Measurements from ENCODE around the gene TPP2. TPM values are rescaled to one million over a fixed set of nuclear protein-coding genes. Genes with fewer than 3 reads are reported as not detected.

The TPP2 gene
- total RNA-seq, result 10 to 100 TPM; 64.2 to 80.6 TPM
- 38.8 TPM for polyA plus RNA-seq (2013, experiment 1 of 2)
- 37.4 TPM for polyA plus RNA-seq (2013, experiment 2 of 2)
- long read RNA-seq, experiment 1, partial matches to known transcripts, result 13 of 25 reads
- long read RNA-seq, experiment 1, other reads (novel, unspliced or antisense), result 10 of 25 reads
- long read RNA-seq, experiment 2, full-length matches to known transcripts, result 51 of 83 reads
- long read RNA-seq, experiment 2, partial matches to known transcripts, result 16 of 83 reads
- long read RNA-seq, experiment 2, other reads (novel, unspliced or antisense), result 16 of 83 reads
- long read RNA-seq, experiment 3, full-length matches to known transcripts, result 133 of 403 reads
- long read RNA-seq, experiment 3, partial matches to known transcripts, result 207 of 403 reads
- long read RNA-seq, experiment 3, other reads (novel, unspliced or antisense), result 63 of 403 reads
- long read RNA-seq, experiment 4, transcript TPP2-202 (29 exons, 3,931 nt), result major isoform, 6 of 30 reads
- long read RNA-seq, experiment 4, partial matches to known transcripts, result 8 of 30 reads
- long read RNA-seq, experiment 4, other reads (novel, unspliced or antisense), result 16 of 30 reads

DNA sequence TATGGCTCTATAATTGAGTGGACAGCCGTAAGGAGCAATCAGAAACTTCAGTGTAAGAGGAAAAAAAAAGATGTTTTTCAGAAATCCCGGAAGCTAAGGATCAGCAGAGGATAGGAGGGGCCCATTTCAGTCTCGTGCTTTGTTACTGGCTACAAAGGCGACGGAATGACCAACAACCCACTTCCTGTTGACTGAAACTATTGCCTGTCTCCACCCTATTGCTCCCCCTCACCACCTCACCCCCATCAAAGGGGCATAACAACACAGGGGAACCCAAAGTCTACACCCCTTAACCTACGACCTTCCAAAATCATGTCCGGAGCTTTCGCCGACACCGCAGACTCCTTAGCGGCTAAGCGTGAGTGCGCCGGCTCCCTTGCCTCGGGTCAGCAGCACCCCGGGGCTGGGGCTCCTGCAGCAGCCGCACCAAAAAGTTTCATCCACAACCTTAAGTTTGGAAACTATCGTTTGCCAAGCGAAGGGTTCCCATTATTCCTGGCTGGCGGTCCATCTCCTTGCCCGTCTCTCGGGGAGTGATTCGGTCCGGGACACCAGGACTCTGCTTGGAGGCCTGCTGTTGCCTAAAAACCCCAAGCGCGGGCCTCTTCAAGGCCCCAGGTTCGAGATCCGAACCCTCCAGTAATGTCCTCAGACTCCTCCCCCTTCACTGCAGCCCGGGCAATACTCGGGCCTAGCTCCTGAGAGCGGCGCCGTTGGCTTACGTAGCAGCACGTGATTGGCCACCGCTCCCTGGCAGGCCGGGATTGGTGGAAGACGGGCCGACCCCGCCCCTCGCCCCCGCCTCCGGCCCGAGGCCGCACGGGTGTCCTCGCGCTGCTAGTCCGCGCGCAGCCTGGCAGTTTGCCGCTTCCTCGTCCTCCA lies at the start of gene TPP2:
Gene TPP2, plus strand, starts transcription at position 840 of the 882 bp plus-strand sequence. CDS start 53 bp downstream, outside the sequence.
- Histone ChIP-seq H3K4me1 (ENCODE audit: control insufficient read depth, insufficient read depth, low read length) (no peaks in the 10 kb centered on the region), H3K9me3 (ENCODE audit: control insufficient read depth, low read length) (no peaks in the 10 kb centered on the region), H3K4me3 (ENCODE audit: low read length) (peak within 1 kb of the TSS; percentile 99), H3K27ac (ENCODE audit: low read depth, low read length) (peak within 1 kb of the TSS; percentile 89), H3K9ac (ENCODE audit: extremely low read depth, low read length, poor library complexity, severe bottlenecking) (peak within 1 kb of the TSS; percentile 87), H3K27me3 (ENCODE audit: control insufficient read depth, insufficient read depth, low read length, poor library complexity, severe bottlenecking) (no peaks in the 10 kb centered on the region), H3K36me3 (ENCODE audit: control insufficient read depth, insufficient read depth, low read length) (no peaks in the 10 kb centered on the region)
- Mint-ChIP-seq H3K4me1 (peaks cover 23% of the 10 kb centered on the region), H3K36me3 (ENCODE audit: low read depth) (no peaks in the 10 kb centered on the region), H3K27me3 (ENCODE audit: insufficient read depth) (no peaks in the 10 kb centered on the region), H3K9me3 (no peaks in the 10 kb centered on the region), H3K27ac (peak within 1 kb of the TSS; percentile 100), H3K4me3 (peak within 1 kb of the TSS; percentile 98)
- whole genome bisulfite sequencing, 2 experiments (ENCODE audit: insufficient coverage in 1 of 2, insufficient read length in 1 of 2), result 0% methylated on average over 36 to 53 of the region's 53 CpGs
- DNase-seq, result peak; percentile 99
- TF ChIP-seq, protein P1, sequence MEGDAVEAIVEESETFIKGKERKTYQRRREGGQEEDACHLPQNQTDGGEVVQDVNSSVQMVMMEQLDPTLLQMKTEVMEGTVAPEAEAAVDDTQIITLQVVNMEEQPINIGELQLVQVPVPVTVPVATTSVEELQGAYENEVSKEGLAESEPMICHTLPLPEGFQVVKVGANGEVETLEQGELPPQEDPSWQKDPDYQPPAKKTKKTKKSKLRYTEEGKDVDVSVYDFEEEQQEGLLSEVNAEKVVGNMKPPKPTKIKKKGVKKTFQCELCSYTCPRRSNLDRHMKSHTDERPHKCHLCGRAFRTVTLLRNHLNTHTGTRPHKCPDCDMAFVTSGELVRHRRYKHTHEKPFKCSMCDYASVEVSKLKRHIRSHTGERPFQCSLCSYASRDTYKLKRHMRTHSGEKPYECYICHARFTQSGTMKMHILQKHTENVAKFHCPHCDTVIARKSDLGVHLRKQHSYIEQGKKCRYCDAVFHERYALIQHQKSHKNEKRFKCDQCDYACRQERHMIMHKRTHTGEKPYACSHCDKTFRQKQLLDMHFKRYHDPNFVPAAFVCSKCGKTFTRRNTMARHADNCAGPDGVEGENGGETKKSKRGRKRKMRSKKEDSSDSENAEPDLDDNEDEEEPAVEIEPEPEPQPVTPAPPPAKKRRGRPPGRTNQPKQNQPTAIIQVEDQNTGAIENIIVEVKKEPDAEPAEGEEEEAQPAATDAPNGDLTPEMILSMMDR (conservative IDR thresholded peaks at IDR 0.05), result no peak

DNA sequence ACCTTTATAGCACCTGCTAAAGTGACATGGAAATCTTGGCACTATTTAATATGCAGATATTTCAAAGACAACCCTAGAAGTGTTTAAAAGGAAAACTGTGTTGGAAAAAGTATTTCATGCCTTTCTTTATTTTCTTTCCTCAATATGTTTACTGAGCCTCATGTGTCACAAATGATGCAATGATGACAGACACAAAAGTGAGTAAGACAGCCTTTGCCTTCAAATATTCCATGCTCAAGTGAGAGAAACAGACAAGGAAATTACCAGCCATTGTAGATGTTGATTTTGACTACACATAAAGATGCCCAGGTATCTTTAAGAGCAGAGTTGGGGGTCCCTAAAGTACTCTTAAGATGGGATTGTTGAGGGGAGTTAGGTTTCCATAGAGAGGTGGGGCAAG lies 48.0 kb upstream of the TPP2 start:
- Histone ChIP-seq H3K4me3 (ENCODE audit: low read length) (no peak overlapping the region), H3K27ac (ENCODE audit: low read depth, low read length) (no peak overlapping the region), H3K9ac (ENCODE audit: extremely low read depth, low read length, poor library complexity, severe bottlenecking) (no peak overlapping the region), H3K9me3 (ENCODE audit: control insufficient read depth, low read length) (no peaks in the 10 kb centered on the region), H3K27me3 (ENCODE audit: control insufficient read depth, insufficient read depth, low read length, poor library complexity, severe bottlenecking) (no peaks in the 10 kb centered on the region), H3K4me1 (ENCODE audit: control insufficient read depth, insufficient read depth, low read length) (no peaks in the 10 kb centered on the region), H3K36me3 (ENCODE audit: control insufficient read depth, insufficient read depth, low read length) (no peaks in the 10 kb centered on the region)
- no peaks in the 10 kb centered on the region for H3K27me3 Mint-ChIP-seq (ENCODE audit: insufficient read depth)
- DNase-seq, result no peak
- TF ChIP-seq, protein P1 (conservative IDR thresholded peaks at IDR 0.05), result no peak
- H3K4me3 Mint-ChIP-seq, result no peak overlapping the region
- no peaks in the 10 kb centered on the region for H3K36me3 Mint-ChIP-seq (ENCODE audit: low read depth)
- no peaks in the 10 kb centered on the region for H3K9me3 Mint-ChIP-seq
- H3K27ac Mint-ChIP-seq, result peak overlapping the region; percentile 40
- H3K4me1 Mint-ChIP-seq, result no peaks in the 10 kb centered on the region

DNA sequence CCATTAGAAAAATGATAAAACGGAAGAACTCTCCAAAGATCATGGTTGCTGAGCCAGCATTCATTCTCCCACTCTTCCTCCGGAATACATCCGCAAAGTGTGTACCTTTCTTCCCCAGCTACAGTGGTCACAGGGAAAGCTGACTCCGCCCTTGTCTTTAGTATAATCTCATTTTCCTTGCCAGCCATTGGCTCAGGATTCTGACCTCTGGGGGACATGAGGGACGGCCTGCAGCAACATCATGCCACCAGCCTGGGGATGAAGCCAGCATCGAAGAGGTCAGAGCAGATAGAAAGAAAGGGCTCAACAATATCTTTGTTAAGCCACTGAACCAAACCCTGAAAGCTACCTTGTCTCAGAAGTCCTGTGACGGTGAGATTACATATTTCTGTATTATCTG lies 46.3 kb upstream of the TPP2 start:
- 90 to 95% methylated on average over 6 to 7 of the region's 7 CpGs for WGBS, 2 experiments (ENCODE audit: insufficient coverage in 1 of 2, insufficient read length in 1 of 2)
- Mint-ChIP-seq H3K4me1 (no peaks in the 10 kb centered on the region), H3K27ac (no peak overlapping the region), H3K4me3 (no peak overlapping the region), H3K36me3 (ENCODE audit: low read depth) (no peaks in the 10 kb centered on the region), H3K27me3 (ENCODE audit: insufficient read depth) (no peaks in the 10 kb centered on the region), H3K9me3 (no peaks in the 10 kb centered on the region)
- Histone ChIP-seq H3K9me3 (ENCODE audit: control insufficient read depth, low read length) (no peaks in the 10 kb centered on the region), H3K27me3 (ENCODE audit: control insufficient read depth, insufficient read depth, low read length, poor library complexity, severe bottlenecking) (no peaks in the 10 kb centered on the region), H3K4me1 (ENCODE audit: control insufficient read depth, insufficient read depth, low read length) (no peaks in the 10 kb centered on the region), H3K36me3 (ENCODE audit: control insufficient read depth, insufficient read depth, low read length) (no peaks in the 10 kb centered on the region), H3K9ac (ENCODE audit: extremely low read depth, low read length, poor library complexity, severe bottlenecking) (no peak overlapping the region), H3K4me3 (ENCODE audit: low read length) (no peak overlapping the region), H3K27ac (ENCODE audit: low read depth, low read length) (no peak overlapping the region)
- TF ChIP-seq, protein P1 (conservative IDR thresholded peaks at IDR 0.05), result no peak
- DNase-seq, result peak; percentile 59

Measured in endodermal cell (in vitro differentiated cells).